SW 1271 (cell line): Measurements from ENCODE around the gene LDLRAD4.

Experiments used
- DNase-seq, 2 experiments: peaks; one replicate each; lab custom pipeline; 2025; lab: John Stamatoyannopoulos, UW

The LDLRAD4 gene

GRCh38 chr18:13229001-13229671 is 10.6 kb downstream of the LDLRAD4 start:
- no peak for DNase-seq

GRCh38 chr18:13231151-13231550 is 12.6 kb downstream of the LDLRAD4 start:
- no peak for DNase-seq

DNA sequence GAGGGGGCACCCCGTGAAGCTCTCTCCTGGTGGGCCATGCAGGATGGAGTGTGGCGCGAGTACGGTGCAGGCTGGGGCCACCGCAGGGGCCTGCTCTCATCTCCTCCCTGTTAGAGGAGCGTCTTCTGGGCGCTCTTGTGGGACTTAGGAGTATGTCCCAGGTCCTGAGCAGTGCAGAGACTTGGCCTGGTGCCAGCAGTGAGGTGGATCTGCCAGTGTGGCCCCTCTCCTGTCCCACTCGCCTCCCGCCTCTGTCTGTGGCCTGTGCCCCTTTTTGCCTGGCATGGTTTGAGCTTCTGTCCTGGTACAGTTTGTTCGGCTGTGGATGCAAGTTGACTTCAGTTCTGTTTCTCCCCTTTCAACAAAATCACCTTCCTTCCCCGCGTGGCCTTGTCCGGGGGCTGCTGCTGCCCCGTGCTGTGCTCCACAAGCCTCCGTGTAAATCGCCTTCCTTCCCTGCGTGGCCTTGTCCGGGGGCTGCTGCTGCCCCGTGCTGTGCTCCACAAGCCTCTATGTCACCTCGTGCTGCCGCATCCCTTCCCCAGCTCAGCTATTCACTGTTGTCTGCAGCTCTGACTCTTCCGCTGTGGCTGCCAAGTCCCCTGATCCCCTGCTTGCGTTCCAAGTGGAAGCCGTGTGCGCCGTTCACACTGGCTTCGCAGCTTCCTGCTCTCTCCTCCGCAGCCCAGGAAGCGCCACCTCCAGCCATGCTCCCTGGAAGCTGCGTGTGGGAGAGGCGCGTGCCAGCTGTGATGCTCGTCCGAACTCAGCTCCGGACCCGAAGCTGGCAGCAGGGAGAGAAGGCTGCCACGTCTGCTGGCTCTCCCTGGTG is 13.7 kb downstream of the LDLRAD4 start:
- DNase-seq, result no peak

DNA sequence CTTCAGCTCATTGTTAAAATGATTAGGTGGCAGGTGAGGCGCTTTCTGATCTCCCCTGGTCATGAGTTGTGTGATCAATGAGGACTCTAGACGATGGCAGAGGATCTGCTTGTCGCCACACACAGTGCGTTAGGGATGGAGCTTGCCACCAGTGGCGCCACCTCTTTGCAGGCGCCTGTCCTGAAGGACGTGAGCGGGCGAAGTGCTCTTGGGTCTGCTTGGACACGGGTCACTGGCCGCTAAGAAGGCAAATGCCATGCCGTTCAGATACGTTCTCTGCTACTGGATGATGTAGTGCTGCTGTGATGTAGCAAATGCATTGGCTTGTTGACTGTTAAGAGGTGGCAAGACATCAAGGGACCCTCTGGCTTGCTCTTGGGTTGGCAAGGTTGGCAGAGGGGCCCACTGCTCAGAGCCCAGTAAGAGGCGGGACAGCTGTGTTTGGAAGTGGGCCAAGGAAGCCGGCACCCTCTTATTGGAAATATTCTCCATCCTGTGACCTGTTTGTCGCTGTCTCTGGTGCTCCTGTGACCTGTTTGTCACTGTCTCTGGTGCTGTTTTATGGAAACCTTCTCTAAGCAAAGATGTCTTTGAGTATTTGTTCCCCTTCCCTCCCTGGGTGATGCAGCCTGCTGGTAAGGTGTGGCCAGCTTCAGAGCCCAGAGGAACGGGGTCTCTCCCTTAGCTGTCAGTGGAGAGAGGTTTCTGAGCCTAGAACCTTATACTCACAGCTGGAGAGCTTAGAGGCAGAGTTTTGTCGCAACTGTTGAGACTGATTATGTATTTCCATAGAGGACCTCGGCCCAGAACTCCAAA is 14.6 kb downstream of the LDLRAD4 start:
- no peak for DNase-seq

- DNase-seq, result no peak
Measured at GRCh38 chr18:13233787-13234783, 15.5 kb downstream of the LDLRAD4 start.

DNA sequence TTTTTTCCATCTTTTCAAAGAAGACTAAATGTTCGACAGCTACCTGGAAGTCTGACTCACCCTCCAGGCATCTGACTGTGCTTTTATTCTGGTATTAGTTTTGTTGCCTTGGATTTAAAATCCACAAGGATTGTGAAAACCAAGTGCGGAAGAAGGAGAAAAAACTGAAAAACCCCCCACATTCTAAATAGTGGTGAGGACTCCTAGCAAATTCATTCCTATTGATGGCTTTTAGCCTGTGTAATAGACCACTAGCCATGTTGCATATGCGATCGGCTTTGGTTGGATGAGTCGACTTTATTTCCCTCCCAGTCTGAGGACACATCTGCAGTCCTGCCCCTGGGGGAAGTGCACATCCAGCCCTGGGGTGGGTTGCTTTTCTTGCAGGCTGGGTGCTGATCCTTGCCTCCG is 16.9 kb downstream of the LDLRAD4 start:
- no peak for DNase-seq

- DNase-seq, result no peak
Measured at GRCh38 chr18:13235981-13236380, 17.4 kb downstream of the LDLRAD4 start.

DNA sequence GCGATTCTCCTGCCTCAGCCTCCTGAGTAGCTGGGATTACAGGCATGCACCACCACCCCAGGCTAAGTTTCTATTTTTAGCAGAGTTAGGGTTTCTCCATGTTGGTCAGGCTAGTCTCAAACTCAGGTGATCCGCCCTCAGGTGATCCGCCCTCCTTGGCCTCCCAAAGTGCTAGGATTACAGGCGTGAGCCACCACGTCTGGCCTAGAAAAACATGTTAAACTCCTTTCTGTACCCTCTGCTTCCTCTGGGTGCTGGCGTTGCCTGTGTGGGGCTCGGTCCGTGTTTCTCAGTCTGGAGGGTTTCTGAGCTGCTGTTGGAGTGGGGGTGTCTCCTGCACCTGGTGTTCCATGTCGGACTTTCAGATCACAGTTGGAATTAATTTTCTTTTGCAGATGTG is 17.9 kb downstream of the LDLRAD4 start:
- no peak for DNase-seq

DNA sequence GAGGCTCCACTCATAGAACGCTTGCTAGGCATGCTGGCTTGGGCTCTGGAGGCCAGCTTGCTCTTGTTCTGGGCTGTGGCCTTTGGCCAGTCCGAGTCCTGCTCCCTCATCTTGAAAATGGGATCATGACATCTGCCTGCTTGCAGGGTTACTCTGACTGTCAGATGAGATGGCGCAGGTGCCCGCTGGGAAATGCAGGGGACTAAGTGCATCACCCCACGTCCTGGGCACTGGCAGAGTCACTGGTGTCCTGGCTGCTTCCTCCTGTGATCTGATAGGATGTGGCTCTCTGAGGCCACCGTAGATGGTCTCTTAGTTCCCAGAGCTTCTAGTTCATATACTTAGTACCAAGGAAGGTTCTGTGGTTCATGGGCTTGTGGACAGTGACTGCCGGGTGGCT is 18.5 kb downstream of the LDLRAD4 start:
- DNase-seq, result no peak

DNA sequence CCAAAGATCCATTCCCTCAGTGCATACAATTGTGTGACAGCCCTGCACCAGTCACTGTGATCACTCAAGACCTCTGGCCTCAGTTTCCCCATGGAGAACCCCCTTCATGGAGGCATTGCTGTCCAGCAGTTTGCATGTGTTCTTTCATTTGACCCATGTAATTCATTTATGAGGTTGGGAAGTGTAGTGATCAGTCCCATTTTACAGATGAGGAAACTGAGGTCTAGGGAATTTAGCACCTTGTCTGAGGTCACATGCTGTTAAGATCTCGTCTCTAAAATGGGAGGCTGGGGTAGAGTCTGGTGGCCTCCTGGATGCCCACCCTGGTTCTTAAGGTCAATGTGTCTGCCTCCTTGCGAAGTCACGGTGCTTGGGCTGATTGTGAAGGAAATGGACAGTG is 19.1 kb downstream of the LDLRAD4 start:
- DNase-seq, result no peak

DNA sequence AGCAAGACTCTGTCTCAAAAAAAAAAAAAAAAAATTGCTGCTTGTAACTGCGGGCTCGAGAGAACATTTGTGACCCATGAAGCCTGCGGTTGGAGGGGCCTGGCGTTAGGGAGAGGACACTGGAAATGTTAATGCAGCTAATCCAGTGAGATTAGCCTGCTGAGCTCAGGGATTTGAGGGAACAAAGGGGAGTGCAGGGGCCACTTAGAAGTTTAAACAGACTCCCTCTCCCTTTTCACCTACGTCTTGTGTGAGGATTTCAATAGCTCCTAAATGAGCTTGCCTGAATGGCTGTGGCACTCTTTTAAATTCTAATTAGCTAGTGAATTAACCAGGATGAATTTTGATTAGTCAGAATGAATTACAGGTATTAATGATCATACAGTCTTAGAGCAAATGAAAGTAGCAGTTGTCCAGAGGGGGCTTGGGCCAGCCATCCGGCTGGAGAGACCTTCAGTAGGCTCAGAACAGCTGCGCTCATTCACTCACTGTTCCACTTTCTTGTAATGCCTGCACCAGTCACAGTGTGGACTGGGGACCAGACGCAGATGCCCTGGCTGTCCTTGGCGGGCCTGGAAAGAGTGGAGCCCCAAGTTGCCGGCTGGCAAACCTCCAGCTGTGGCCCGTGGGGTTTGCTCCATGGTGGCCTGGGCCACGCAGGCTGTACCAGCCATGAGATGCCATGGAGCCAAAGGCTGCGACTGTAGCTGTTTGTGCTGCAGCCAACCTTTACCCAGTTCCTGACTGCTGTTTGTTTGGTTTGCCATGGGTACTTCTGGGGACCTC is 20.8 kb downstream of the LDLRAD4 start:
- no peak for DNase-seq

DNA sequence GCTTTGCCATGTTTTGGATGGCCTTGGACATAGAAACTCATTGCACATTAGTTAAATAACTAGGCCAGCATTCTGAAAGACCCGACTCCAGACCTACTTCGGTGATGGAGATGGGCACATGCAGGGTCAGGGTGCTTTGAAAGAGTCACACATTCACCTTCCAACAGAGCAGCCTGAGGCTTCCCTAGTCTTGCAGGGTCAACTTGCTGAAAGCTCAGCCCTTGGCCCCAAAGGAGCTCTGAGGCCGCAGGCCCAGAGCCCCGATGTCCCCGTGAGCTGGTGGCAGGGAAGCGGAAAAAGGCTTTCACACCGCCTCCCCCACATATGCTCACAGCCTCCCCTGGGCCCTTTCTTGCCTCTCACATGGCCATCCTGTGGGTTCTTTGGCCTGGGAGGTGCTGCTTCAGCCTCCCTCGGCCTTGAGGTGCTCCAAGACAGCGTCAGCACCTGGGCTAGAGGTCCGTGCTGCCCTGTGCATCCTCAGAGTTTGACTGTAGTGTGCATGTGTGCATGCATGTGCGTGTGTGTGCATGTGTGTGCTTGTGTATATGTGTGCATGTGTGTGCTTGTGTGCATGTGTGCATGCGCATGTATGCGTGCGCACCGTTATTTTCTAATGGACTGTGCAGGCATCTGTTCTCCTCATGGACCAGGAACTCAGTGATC is 21.6 kb downstream of the LDLRAD4 start:
- DNase-seq, result no peak

DNA sequence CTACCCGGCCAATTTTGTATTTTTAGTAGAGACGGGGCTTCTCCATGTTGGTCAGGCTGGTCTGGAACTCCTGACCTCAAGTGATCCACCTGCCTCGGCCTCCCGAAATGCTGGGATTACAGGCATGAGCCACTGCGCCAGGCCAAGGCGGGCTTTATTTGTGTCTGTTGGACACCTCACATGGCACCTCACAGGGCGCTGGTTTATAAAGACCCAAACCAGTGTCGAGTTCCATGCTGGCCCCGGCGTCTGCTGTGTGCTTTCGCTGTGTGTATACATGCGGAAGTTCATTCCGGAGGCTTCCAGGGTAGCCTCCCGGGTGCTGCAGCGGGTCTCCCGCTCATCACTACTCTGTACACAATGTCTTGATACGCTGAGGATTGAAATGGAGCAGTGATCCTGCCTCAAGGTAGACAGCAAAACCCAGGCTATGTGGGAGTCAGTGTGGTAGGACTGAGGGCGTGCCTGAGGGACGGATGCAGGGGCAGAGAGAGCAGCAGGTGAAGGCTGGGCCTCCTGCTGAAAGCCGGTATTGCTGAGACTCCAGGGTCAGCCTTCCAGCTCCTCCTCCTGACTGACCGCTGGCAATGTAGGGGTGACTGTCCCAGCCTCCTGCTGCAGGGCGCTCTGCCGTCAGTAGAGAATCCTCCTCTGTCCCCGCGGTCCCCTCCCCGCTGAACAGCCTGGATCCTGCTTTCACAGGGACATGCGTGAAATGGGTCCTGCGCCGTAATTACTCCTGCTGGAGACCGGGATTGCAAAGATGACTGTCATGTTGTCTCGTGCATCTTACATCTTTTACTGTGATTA is 22.7 kb downstream of the LDLRAD4 start:
- no peak for DNase-seq

DNA sequence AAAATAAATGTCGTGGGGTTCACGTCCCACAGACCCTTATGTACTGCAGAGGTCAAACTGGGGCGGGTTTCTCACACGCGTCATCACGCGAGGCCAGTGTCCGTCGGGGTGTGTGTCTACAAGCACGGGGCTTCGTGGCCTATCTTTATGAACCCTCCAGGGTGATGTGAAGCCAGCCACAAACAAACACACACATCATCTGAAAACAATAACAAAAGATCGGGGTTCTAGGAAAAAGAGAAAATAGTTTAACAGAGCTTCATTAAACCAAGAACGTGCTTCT is 23.3 kb downstream of the LDLRAD4 start:
- DNase-seq, result no peak

- DNase-seq, result no peak
Measured at GRCh38 chr18:13242797-13243196, 24.2 kb downstream of the LDLRAD4 start.

DNA sequence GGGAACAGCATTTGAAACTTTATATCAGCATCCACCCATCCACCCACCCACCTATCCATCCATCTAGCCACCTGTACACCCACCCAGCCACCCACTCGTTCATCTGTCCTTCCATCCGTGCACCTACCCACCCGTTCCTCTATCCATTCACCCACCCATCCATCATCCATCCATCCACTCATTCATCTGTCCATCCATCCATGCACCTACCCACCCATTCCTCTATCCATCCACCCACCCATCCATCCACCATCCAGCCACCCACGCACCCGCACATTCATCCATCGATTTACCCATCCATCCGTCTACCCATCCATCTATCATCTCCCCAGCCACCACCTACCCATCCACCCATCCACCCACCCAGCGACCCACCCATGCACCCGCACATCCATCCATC is 24.8 kb downstream of the LDLRAD4 start:
- no peak for DNase-seq

DNA sequence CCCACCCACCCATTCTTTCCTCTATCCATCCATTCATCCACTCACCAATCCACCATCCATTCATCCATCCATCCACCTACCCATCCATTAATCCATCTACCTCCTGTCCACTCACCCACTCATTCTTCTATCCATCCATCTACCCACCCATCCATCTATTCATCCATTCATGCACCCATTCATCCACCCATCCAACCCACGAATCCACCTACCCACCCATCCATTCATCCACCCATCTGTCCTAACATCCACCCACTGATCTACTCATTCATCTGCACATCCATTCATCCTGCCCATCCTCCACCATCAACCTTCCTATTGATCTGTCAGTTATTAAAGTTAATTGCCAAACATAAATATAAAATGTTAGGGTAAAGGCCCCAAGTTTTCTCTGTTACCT is 25.6 kb downstream of the LDLRAD4 start:
- DNase-seq, result no peak

GRCh38 chr18:13245481-13246000 is 27.0 kb downstream of the LDLRAD4 start:
- DNase-seq, result no peak

- no peak for DNase-seq
Measured at GRCh38 chr18:13246121-13246520, 27.6 kb downstream of the LDLRAD4 start.
